ENCODE results near the gene PIK3C2G.

DNA sequence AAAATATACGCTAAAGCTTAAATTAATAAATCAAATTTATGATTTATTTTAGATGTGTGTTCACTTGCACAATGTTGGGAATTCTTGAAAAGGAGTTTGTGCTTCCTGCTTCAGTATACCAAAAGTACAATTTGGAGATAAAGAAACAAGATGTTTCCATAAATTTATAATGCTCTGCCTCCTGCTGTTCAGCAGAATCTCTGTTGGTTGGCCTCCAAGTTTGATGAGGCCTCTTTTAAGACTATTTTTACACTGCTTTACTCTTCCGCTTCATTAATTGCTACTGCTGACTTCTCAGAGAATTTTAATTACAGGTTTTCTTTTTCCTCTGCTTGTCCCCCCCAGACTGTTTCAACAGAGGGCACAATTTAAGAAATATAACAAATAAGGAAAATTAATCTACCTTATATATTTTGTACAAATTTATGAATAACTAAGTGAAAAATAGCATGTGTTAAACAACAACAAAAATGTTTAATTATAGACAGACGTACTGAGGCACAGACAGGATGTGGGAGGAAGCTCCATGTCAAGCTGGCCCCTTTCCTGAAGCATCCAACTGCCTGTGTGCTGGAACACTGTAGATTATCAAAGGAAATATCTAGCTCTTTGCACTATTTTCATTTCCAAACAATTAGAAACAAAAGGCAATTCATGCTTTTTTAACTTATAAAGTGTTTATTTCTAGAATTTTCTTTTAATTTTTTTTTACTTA, 83.9 kb downstream of the PIK3C2G start:
- TF ChIP-seq, protein P1, sequence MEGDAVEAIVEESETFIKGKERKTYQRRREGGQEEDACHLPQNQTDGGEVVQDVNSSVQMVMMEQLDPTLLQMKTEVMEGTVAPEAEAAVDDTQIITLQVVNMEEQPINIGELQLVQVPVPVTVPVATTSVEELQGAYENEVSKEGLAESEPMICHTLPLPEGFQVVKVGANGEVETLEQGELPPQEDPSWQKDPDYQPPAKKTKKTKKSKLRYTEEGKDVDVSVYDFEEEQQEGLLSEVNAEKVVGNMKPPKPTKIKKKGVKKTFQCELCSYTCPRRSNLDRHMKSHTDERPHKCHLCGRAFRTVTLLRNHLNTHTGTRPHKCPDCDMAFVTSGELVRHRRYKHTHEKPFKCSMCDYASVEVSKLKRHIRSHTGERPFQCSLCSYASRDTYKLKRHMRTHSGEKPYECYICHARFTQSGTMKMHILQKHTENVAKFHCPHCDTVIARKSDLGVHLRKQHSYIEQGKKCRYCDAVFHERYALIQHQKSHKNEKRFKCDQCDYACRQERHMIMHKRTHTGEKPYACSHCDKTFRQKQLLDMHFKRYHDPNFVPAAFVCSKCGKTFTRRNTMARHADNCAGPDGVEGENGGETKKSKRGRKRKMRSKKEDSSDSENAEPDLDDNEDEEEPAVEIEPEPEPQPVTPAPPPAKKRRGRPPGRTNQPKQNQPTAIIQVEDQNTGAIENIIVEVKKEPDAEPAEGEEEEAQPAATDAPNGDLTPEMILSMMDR (IDR thresholded peaks at IDR 0.05), result no peak
- no peak for TF ChIP-seq POLR2A (IDR thresholded peaks at IDR 0.05)
- TF ChIP-seq POLR2AphosphoS5 (IDR thresholded peaks at IDR 0.05; ENCODE audit: insufficient read depth in 1 of 2, low read depth in 1 of 2), result no peak

All from vagina (tissue), 2 donors.